HT-29 (cell line): ENCODE data around the gene FIS1. TPM values are rescaled to one million over a fixed set of nuclear protein-coding genes. Genes with fewer than 3 reads are reported as not detected.
A peak's percentile ranks its signal among the peaks of the same experiment; 100 is the strongest.
"Not testable (repeated sequence)": the region's sequence is repeated elsewhere in the genome, so short reads cannot be mapped to it uniquely, and the experiment has no call there.

Experiments
- DNase-seq: peaks from one replicate; pipeline ENCODE4 v3.0.0-alpha.2; 2015; ENCODE audit warnings: low spot score
- total RNA-seq: library from RNA; depleted of rRNA; stranded (reverse); fragments of >200 nt; shearing (Covaris generic); gene quantifications from 2 replicates; pipeline ENCODE4 v1.2.3, GENCODE V29; 2014

The FIS1 gene
- total RNA-seq, 1 experiment from 2014 or later: 377 TPM

GRCh38 chr7:101258243-101258731, 13.4 kb upstream of the FIS1 start:
- no peak for DNase-seq

GRCh38 chr7:101255796-101256195, 10.9 kb upstream of the FIS1 start:
- no peak for DNase-seq

GRCh38 chr7:101253199-101253598, 8.3 kb upstream of the FIS1 start:
- DNase-seq: not testable (repeated sequence)

- DNase-seq: peak; percentile 99
These were observed 7.2 kb upstream of the FIS1 start for GRCh38 chr7:101251871-101252659.

GRCh38 chr7:101250324-101250723, 5.4 kb upstream of the FIS1 start:
- DNase-seq: no peak

- DNase-seq: no peak
These were observed 3.4 kb upstream of the FIS1 start for GRCh38 chr7:101248276-101248675.

GRCh38 chr7:101245147-101245668, 327 bp upstream of the FIS1 start:
- no peak for DNase-seq

GRCh38 chr7:101243646-101244374, 1.1 kb downstream of the FIS1 start:
- no peak for DNase-seq

GRCh38 chr7:101241443-101242349, 3.2 kb downstream of the FIS1 start:
- no peak for DNase-seq

- no peak for DNase-seq
These were observed 3.9 kb downstream of the FIS1 start for GRCh38 chr7:101241015-101241363.

- no peak for DNase-seq
These were observed 4.5 kb downstream of the FIS1 start for GRCh38 chr7:101240226-101241014.

GRCh38 chr7:101239951-101240220, 5.0 kb downstream of the FIS1 start:
- DNase-seq: no peak

- no peak for DNase-seq
These were observed 5.5 kb downstream of the FIS1 start for GRCh38 chr7:101239191-101239950.

GRCh38 chr7:101238226-101239182, 6.4 kb downstream of the FIS1 start:
- DNase-seq: peak; percentile 49

GRCh38 chr7:101237206-101238067, 7.4 kb downstream of the FIS1 start, which contains the start of gene CLDN15:
TSS of gene CLDN15 (minus strand) at chr7:101237802. CDS start at chr7:101237581, 221 bp downstream.
- no peak for DNase-seq

- no peak for DNase-seq
These were observed 8.5 kb downstream of the FIS1 start for GRCh38 chr7:101236292-101236835.

GRCh38 chr7:101235522-101235921, 9.4 kb downstream of the FIS1 start:
- no peak for DNase-seq

GRCh38 chr7:101235050-101235449, 9.8 kb downstream of the FIS1 start:
- DNase-seq: peak; percentile 33
